Kidney capillary endothelial cell (primary cell): Measurements from ENCODE around the gene ST14.
"Not testable (repeated sequence)": the region's sequence is repeated elsewhere in the genome, so short reads cannot be mapped to it uniquely, and the experiment has no call there.

Experiments
- DNase-seq: peaks from one replicate; pipeline ENCODE4 v3.0.0-alpha.2; 2018; ENCODE audit warnings: low spot score

ST14 gene

GRCh38 chr11:130234315-130234714 lies 74.7 kb downstream of the ST14 start:
- DNase-seq: no peak

GRCh38 chr11:130237282-130238006 lies 77.9 kb downstream of the ST14 start:
- DNase-seq: no peak

- no peak for DNase-seq
These were observed 82.1 kb downstream of the ST14 start for GRCh38 chr11:130241713-130242112.

- DNase-seq: no peak
These were observed 84.2 kb downstream of the ST14 start for GRCh38 chr11:130243816-130244215.

- DNase-seq: no peak
These were observed 85.3 kb downstream of the ST14 start for GRCh38 chr11:130244848-130245247.

- DNase-seq: not testable (repeated sequence)
These were observed 85.8 kb downstream of the ST14 start for GRCh38 chr11:130245375-130245774.

GRCh38 chr11:130246270-130246669 lies 86.7 kb downstream of the ST14 start:
- DNase-seq: no peak

GRCh38 chr11:130246738-130247137 lies 87.2 kb downstream of the ST14 start:
- DNase-seq: no peak

- no peak for DNase-seq
These were observed 87.7 kb downstream of the ST14 start for GRCh38 chr11:130247319-130247718.

- no peak for DNase-seq
These were observed 89.8 kb downstream of the ST14 start for GRCh38 chr11:130249371-130249770.

GRCh38 chr11:130249929-130250328 lies 90.3 kb downstream of the ST14 start:
- not testable (repeated sequence) for DNase-seq

GRCh38 chr11:130251763-130252162 lies 92.2 kb downstream of the ST14 start:
- not testable (repeated sequence) for DNase-seq
